NCI-H1436 (cell line): ENCODE data around the gene FAM222B.
"Not testable (repeated sequence)": the region's sequence is repeated elsewhere in the genome, so short reads cannot be mapped to it uniquely, and the experiment has no call there.

ENCODE experiments used
- DNase-seq: peaks from one replicate; lab custom pipeline; 2025; lab: John Stamatoyannopoulos, UW

Gene FAM222B

DNA sequence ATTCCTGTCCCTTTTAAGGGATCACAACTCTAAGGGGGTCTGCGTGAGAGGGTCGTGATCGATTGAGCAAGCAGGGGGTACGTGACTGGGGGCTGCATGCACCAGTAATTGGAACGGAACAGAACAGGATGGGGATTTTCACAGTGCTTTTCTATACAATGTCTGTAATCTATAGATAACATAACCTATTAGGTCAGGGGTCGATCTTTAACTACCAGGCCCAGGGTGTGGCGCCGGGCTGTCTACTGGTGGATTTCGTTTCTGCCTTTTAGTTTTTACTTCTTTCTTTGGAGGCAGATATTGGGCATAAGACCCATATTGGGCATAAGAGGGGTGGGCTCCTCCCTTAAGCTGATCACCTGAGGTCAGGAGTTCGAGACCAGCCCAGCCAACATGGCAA is 6.0 kb downstream of the FAM222B start:
- not testable (repeated sequence) for DNase-seq

DNA sequence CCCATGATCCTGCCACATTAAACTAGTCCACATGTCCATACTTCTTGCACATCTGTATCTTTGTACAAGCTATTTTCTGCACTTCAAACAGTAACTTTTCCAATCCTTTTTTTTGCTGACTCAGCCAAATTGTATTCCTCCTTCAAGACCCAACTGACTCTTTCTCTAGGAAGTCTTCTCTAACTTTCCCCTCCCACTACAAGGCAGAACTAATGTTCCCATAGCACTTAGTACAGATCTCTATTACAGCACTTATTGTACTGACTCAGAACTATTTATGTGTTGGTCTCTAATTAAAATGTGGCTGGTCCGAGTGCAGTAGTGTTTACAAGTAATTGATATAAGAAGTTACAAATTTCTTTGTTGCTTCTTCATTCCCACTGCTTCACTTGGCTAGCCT is 8.2 kb downstream of the FAM222B start:
- DNase-seq = no peak

DNA sequence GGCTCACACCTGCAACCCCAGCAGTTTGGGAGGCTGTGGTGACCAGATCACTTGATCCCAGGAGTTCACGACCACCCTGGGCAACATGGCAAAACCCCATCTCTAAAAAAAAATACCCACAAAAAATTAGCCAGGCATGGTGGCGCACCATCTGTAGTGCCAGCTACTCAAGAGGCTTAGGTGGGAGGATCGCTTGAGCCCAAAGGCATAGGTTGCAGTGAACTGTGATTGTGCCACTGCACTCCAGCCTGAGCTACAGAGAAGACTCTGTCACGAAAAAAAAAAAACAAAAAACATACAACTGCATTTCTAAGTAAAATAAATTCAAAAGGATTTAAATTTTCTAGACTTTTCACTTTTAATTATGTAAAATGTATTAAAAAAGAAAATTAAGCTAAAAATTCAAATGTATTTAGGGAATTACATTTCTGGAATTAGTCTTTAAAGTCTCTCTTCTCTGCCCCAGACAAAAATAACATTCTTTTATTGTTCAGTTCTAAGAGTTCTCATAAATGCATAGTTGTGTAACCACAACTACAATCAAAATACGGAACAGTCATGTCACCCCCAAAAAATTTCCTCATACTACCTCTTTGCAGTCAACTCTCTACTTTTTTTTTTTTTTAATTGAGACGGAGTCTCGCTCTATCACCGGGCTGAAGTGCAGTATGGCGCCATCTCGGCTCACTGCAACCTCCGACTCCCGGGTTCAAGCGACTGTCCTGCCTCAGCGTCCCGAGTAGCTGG is 14.1 kb downstream of the FAM222B start:
- no peak for DNase-seq

DNA sequence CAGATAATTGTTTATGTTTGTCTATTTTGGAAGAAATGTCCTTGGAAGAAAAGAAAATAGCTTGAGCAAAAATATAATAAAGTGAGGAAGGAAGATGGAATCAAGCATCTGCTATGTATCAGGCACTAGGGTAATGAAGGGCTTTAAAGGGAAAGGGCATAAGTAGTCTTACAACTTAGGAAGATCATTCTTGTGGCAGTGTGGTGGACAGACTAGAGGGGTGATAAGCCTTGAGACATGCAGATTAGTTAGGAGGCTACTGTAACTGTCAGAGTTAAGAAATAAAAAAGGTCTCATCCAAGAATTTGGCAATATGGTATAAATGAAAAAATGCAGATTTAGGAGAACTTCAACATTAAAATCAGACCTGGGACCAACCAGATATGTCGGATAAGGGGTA is 14.9 kb downstream of the FAM222B start:
- DNase-seq = no peak

DNA sequence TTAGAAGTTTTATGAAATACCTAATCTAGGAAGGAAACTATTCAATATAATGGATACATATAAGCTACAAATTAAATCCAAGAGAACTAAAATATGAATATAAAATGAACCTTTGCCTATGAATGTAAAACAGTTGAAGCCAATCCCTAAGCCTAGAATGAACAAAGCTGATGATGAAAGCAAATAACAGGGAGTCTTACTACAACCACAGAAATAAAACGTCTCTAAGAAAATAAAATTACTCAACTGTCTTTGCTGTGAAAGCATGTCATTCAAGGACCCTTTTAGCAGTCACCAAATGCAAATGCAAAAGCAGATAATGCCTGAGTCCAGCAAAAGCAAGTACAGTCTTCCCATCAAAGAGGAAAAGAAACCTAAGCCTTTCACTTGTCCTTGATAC is 23.0 kb downstream of the FAM222B start:
- no peak for DNase-seq

DNA sequence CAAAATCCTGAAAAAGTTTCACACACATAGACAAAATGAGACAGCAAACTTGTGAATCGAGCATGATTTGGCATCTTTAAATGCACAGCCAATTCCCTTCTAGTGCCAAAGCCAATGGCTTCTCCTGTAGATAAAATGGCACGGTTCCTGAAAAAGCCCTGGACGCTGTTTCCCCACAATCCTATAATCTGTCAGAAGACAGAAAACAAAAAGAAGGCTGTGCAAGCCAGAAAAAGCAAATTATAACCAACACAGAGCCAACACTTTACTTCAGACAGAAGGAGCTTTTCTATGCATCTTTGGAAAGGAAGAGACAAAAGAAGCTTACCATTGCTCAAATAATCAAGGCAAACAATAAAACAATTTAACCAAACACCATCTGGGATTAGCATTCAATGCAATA is 23.8 kb downstream of the FAM222B start:
- no peak for DNase-seq

DNA sequence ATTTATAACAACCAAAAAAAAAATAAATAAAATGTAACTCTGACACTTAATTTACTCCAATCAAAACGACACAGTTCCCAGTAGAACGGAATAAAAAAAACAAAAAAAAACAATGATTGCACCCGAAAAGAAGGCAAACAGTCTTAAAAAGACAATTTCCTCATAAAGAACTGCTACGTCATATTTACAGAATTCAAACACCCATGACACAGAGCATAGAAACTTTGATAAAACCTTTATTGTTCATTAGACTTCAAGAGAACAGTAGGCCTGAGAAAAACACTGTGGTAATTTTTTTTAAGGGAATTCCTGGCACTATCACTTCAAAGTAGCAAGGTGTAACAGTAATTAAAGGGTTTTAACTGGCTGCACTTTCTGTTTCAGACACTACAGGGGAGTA is 26.1 kb downstream of the FAM222B start:
- DNase-seq = no peak

DNA sequence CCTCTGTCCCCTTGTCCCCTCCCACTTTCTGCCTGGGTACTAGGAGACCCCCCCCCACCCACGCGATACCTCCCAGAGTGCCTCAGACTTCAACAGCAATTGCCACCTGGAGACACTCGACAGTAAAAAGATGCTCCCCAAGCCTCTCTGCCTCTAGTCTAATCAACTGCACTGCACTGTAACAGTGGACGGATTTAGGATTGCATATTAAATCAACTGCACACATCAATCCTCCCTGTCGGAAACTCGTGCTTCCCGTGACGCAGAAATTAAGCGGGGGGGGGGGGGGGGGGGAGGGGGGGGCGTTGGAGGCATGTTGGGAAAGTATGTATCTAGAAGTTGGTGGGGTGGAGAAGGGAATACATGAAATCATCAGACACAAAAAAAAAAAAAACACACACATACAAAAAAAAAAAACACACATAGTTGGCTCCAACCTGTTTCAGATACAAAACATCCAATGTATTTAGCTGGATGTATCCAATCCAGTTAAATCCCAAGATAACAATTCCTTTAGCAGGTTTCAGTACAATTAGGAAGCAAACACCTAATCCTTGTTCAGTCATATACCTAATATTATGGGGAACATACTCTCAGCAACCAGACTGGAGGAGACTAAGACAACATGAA is 29.7 kb downstream of the FAM222B start:
- no peak for DNase-seq

DNA sequence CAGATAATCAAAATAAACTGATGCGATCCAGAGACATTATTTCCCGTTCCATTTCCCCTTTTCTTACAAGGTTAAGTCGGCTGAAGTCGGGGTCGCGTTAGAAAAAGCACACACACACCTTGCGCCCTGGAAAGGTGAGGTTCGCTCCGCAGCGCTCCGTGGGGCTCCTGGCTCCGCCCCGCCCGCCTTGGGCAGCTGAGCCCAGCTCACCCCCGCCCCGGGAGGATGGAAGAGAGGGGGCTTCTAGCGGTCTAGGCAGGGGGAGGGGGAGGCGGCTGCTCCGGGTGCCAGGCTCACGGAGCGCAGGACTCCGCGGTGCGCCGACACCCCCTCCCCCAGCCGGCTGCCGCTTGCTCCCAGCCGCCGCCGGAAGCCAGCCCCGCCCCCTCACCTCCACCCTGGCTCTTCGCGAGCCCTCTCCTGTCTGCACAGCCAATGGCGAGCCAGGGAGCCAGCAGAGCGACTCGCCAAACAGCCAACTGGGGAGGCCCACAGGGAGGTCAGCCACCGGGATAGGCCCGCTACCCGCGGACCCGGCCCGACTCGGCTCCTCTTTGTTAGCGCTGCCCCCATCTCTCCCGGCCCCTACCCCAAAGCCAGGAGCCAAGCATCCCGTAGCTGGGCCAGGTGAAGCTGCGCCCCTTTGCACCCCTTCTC is 30.4 kb downstream of the FAM222B start:
- peak; percentile 99 for DNase-seq

DNA sequence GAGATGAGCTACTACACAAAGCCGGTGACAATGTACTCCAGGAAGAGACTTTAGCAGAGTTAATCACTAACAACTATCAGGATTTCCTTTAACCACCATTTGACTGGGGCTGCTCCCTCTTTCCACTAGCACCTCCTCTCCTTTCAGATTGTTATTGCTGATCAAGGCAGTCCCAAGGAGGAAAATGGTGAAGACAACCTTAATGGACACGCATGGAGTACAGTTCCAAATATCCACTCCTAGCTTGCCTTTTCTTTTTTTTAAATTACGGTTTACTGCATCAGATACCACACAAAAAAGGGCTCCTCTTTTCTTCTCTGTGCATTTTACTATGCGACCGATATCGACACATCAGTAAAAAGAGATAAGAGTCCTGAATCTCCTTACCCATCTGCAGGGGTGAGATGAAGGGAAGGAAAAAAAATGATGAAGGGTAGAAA is 30.9 kb downstream of the FAM222B start:
- DNase-seq = peak; percentile 29

DNA sequence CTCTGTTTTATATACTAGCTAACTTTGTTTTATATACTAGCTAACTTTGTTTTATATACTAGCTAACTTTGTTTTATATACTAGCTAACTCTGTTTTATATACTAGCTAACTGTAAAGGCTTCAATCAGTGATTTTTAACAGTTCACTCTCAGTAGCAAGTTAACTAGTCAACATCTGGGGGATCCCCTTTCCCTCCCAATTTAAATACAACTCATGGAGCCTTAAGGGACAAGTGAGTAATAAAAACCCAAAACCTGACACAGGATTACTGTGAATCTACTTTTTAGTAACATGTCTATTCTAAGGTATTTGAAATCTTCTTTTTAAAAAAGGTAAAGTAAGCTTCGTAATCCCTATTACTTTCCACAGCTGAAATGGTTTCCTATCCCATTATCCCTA is 32.2 kb downstream of the FAM222B start:
- no peak for DNase-seq

DNA sequence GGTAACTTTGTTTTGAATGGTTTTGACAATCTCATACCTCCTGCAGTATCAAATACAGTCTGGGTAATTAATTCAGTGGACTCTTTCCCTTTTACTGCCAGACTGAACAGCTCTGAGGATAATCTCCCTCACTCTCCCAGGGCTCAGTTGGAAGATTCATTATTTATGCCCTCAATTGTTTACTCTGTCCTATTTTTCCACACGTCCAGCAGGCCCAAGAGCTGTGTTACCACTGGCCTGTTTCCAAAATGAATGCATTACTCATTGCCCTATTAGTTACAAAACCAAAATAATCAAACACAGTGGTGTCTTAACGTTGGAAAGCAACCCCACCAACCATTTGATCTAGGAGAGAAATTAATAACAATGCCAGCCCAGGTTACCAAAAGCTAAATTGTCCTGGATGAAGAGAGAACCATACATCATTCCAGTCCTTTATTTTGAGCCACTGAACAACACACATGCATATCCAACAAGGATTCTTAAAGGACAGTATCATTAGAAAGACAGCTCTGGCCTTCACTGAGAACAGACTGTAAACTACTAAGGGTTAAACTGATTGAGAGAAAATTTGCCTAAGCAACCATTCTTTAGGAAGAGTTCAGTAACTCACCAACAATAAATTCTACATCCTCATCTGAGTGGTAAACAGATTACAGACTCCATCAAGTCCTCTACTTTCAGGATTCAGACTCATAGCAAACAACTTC is 34.5 kb downstream of the FAM222B start:
- DNase-seq = no peak

DNA sequence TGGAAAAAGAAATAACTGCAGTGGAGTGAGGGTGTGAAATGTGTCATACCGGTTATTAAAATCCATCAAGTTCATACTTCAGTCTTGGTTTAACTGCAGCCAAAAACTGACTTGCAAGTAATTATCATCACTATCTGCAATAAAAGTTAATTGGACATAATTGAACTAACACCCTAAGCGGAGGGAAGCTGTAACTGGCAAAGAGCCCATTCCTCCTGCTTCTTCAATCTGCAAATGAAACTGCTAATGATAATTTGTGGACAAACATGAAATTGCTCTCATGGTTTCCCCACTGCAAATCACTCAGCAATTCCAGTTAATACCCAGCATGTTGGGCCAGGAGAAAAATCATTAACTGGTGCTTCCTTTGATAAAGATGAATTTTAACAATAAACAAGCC is 46.5 kb downstream of the FAM222B start:
- peak; percentile 80 for DNase-seq

DNA sequence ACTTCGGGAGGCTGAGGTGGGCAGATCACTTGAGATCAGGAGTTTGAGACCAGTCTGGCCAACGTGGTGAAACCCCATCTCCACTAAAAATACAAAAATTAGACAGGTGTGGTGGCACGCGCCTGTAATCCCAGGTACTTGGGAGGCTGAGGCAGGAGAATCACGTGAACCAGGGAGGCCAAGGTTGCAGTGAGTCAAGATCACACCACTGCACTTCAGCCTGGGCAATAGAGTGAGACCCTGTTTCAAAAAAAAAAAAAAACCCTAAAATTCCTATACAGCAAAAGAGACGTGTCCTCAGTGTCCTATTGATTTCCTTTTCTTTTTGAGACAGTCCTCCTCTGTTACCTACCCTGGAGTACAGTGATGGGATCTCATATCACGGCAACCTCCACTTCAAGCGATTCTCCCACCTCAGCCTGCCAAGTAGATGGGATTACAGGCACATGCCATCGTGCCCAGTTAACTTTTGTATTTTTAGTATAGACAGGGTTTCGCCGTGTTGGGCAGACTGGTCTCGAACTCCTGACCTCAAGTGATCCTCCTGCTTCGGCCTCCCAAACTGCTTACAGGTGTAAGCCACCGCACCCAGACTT is 47.6 kb downstream of the FAM222B start:
- DNase-seq = not testable (repeated sequence)

DNA sequence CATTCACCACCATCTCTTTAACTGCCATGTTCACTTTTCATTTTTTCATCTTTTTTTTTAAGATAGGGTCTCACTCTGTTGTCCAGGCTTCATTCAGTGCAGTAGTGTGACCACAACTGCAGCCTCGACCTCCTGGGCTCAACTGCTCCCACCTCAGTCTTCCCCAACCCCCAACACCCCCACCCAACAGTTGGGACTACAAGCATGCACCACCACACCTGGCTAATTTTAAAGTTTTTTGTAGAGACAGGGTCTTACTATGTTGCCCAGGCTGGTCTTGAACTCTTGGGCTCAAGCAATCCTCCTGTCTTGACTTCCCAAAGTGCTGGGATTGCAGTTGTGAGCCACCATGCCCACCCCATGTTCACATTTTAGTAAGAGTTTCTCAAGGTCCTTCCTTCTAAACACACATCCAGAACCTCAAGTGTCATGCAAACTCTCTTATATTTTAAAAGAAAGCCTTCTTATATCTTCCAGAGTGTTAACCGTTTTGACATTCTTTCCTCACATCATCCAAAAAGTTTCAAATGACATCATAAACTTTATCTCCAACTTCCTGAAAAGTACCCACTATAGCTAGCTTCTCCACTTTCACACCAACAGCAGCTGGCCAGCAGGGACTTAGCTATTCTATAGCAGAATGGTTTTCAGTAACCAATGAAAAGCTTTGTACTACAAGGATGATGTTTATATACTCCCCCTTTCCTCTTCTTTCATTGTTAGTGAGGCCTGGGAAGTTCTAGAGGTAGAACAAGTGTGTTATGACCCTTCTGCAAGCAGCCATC is 49.5 kb downstream of the FAM222B start:
- no peak for DNase-seq

DNA sequence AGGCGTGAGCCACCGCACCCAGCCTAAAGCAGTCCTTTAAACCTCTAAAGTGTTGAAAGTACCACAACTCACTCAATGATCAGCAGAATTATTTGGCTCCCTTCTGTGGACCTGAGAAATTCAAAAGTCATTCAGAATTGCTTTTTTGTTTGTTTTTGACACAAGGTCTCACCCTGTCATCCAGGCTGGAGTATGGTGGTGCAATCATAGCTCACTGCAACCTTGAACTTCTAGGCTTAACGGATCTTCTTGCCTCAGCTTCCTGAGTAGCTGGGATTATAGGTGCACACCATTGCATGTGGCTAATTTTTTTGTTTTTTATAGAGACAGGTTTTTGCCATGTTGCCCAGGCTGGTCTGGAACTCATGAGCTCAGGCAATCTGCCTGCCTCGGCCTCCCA is 54.5 kb downstream of the FAM222B start:
- DNase-seq = no peak

DNA sequence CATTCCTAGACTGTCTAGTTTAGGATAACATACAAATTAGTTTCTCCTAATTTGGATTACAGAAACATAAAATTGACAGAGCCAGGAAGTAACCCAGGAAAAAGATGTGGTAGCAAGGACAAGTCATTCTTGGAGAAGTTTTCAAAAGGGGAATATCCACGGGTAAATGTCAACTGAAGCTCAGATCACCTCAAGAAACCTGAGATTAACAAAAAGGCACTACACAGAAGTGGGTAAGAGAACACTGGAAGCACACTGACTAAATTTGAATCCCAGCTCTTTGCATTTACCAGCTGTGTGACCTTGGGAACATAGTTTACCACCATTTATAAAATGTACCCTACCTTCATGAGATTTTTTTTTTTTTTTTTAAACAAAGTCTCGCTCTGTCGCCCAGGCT is 59.4 kb downstream of the FAM222B start:
- DNase-seq = no peak

DNA sequence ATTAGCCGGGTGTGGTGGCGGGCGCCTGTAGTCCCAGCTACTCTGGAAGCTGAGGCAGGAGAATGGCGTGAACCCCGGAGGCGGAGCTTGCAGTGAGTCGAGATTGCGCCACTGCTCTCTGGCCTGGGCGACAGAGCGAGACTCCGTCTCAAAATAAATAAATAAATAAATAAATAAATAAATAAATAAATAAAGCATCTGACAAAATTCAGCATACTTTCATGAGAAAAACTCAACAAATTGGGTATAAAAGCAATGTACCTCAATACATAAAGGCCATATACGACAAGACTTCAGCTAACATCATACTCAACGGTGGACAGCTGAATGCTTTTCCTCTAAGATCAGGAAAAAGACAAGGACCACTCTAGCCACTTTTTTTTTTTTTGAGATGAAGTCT is 63.0 kb downstream of the FAM222B start:
- not testable (repeated sequence) for DNase-seq

DNA sequence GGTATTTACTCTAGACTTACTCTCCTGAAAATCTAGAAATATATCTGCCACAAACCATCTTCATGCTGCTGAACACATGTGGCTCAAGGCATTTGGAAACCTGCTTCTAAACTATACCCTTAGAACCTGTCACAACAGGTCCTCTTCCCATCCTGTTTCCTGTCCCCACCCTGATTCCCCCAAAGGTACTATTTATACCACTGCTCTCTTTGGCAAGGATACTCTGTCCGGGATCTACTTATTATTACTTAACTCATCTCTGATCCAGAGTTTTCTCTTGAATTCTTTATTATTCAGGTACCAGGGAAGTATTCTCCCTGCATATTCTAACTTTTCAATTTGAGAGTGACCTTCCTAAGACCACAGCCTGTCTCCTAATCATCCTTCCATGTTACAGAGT is 65.4 kb downstream of the FAM222B start:
- no peak for DNase-seq

DNA sequence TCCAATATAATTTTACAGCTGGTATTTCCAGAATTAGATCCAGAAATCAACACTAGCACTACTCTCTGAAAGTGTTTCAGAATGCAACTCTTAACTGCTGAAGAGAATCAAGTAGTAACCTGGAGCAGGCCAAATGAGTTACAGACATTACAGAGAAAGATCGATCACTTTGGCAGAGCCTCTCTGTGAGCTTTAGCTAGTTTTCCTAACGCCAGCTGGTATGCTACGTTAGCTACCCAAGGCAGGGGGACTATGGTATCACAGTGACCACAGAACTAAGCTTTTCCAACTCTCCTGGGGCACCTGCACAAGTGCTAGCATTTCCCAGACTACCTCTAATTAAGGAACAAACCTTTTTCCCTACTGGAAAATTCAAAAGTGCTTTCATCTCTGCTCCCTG is 68.4 kb downstream of the FAM222B start:
- no peak for DNase-seq

DNA sequence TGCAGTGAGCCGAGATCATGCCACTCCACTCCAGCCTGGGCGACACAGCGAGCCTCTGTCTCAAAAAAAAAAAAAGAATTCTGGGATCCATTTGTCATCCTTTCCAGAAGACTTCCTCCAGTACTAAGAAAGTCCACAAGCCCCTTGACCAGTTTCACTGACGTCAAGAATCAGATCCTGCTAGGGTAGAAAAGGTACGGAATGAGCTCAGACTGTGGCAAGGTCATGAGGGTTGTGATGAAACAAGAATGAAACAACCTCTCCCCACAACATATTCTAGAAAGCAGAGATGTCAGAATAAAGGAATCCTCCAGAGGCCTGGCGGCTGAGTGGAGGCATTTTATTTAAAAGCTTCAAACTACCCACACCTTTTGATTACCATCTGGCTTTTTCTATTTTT is 68.9 kb downstream of the FAM222B start:
- no peak for DNase-seq

DNA sequence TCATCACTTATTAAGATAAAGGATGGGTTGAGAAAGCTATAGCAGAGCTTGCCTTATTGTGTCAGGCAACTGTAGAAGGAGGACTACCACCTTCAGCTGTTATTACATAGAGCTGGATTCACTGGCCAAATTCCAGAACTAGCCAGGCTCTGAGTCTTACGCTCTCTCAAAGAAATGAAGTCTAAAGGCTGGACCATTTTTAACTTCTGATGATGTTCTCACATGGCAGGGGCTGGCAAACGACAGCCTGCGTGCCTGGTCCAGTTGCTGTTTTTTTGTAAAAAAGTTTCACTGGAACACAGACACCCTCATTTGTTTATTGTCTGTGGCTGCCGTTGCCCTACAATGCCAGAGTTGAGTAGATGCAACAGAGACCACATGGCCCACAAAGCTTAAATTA is 77.6 kb downstream of the FAM222B start:
- DNase-seq = no peak
